K562 (cell line): ENCODE data around the gene HSPA6. TPM values are rescaled to one million over a fixed set of nuclear protein-coding genes. Genes with fewer than 3 reads are reported as not detected.
A peak's percentile ranks its signal among the peaks of the same experiment; 100 is the strongest.
"Not testable (repeated sequence)": the region's sequence is repeated elsewhere in the genome, so short reads cannot be mapped to it uniquely, and the experiment has no call there.

ENCODE experiments used
- ATF3 ChIP-seq, 2 experiments: fragments of 450-650 bp in 1 of 2; sonication (generic) in 1 of 2; formaldehyde crosslinking in 1 of 2; IDR thresholded peaks in 1 of 2; conservative IDR thresholded peaks in 1 of 2; 2 replicates each; pipeline versions ENCODE4 v1.6.1 to v1.8.1; 2016 to 2023; ENCODE audit warnings: mild to moderate bottlenecking in 2 of 2, moderate library complexity in 2 of 2, inconsistent platforms in 1 of 2, missing genetic modification reagents in 1 of 2
- CEBPB ChIP-seq: fragments of 450-650 bp; IDR thresholded peaks from 2 replicates; pipeline ENCODE4 v1.6.1; 2016; ENCODE audit warnings: missing genetic modification characterization, missing compliant biosample characterization
- CTCF ChIP-seq, 3 experiments: IDR thresholded peaks in 2 of 3; conservative IDR thresholded peaks in 1 of 3; 2 replicates each; pipeline ENCODE4 v1.5.1; 2011 to 2012; ENCODE audit warnings: low read length in 3 of 3, mild to moderate bottlenecking in 3 of 3, control low read depth in 2 of 3, improper control_type of control experiment in 1 of 3, inconsistent platforms in 1 of 3, low read depth in 1 of 3, mixed read lengths in 1 of 3, moderate library complexity in 1 of 3; ENCODE audit not compliant: insufficient read depth in 2 of 3
- JUN ChIP-seq, 2 experiments: sonication (generic) in 1 of 2; formaldehyde crosslinking in 1 of 2; IDR thresholded peaks; 2 replicates each; pipeline versions ENCODE4 v1.6.1 to v1.8.0; 2012 to 2022; ENCODE audit warnings: borderline replicate concordance in 2 of 2, mild to moderate bottlenecking in 2 of 2, improper control_type of control experiment in 1 of 2, low read depth in 1 of 2, low read length in 1 of 2, missing genetic modification reagents in 1 of 2
- JUND ChIP-seq, 2 experiments: IDR thresholded peaks; 2 replicates in 1 of 2; 3 replicates in 1 of 2; pipeline ENCODE4 v1.6.1; 2011; ENCODE audit warnings: borderline replicate concordance in 2 of 2, low read depth in 2 of 2, low read length in 2 of 2, improper control_type of control experiment in 1 of 2, missing biosample characterization in 1 of 2, missing genetic modification characterization in 1 of 2, missing genetic modification reagents in 1 of 2
- ZNF318 ChIP-seq, 2 experiments: fragments of 450-650 bp; IDR thresholded peaks; 2 replicates each; pipeline ENCODE4 v1.6.1; 2016; ENCODE audit warnings: mild to moderate bottlenecking in 2 of 2, borderline replicate concordance in 1 of 2, low read depth in 1 of 2, moderate library complexity in 1 of 2
- ZNF592 ChIP-seq: fragments of 450-650 bp; IDR thresholded peaks from 2 replicates; pipeline ENCODE4 v1.6.1; 2017; ENCODE audit warnings: antibody characterized with exemption, mild to moderate bottlenecking
- polyA plus RNA-seq, 8 experiments: library from polyadenylated mRNA; depleted of rRNA in 4 of 8; stranded (reverse) in 5 of 8; unstranded in 3 of 8; fragments of >200 nt; fragmentation: Nextera tagmentation in 2 of 8; fragmentation: Illumina TruSeq in 1 of 8; extraction: Ambion mirVana in 2 of 8; extraction: Trizol in 1 of 8; gene quantifications; 2 replicates each; pipeline versions ENCODE4 v1.2.1 to v1.2.3, GENCODE V29; 2011 to 2014; ENCODE audit warnings: inconsistent platforms in 1 of 8, missing spikeins in 1 of 8
- total RNA-seq, 7 experiments: library from RNA; depleted of rRNA in 6 of 7; stranded (reverse); fragments of >200 nt in 6 of 7; fragmentation: Illumina TruSeq in 2 of 7; extraction: Trizol in 2 of 7; gene quantifications; 2 replicates each; pipeline versions ENCODE4 v1.2.1 to v1.2.3, GENCODE V29; 2011 to 2021; ENCODE audit warnings: low replicate concordance in 1 of 7

HSPA6 gene
- total and polyA plus RNA-seq, 9 of the 15 experiments (the other 6 are each of a cell fraction or from before 2014, with no cell fraction given), result 0.15 to 10.0 (median 2.4) TPM

- TF ChIP-seq ZNF592 (peak; percentile 55), JUN (IDR thresholded peaks at IDR 0.05; ENCODE audit: borderline replicate concordance, low read depth, low read length) (peak; percentile 54; the same call in 1 of the 2 replicates), ATF3 (IDR thresholded peaks at IDR 0.05) (peak; percentile 68), CTCF (IDR thresholded peaks at IDR 0.05 in 2 of 3, conservative IDR thresholded peaks at IDR 0.05 in 1 of 3; ENCODE audit: insufficient read depth in 2 of 3, low read depth in 1 of 3, low read length in 3 of 3) (peak in 1 of 3 experiments; percentile 21; a peak in 2 of 6 replicates), JUND (IDR thresholded peaks at IDR 0.05; ENCODE audit: borderline replicate concordance, low read depth, low read length) (peak; percentile 64), JUND (tag; IDR thresholded peaks at IDR 0.05; ENCODE audit: borderline replicate concordance, low read depth, low read length) (peak; percentile 69; the same call in 2 of the 3 replicates), ZNF318 (IDR thresholded peaks at IDR 0.05; ENCODE audit: borderline replicate concordance in 1 of 2, low read depth in 1 of 2) (peak in 1 of 2 experiments; percentile 82; a peak in 2 of 4 replicates), CEBPB (peak; percentile 75)
- TF ChIP-seq JUN (CRISPR knock-in tag; IDR thresholded peaks at IDR 0.05; ENCODE audit: borderline replicate concordance); ATF3 (CRISPR knock-in tag; conservative IDR thresholded peaks at IDR 0.05): not testable (repeated sequence)
Observed at GRCh38 chr1:161560960-161561715, 36.8 kb downstream of the HSPA6 start (continued).
